Stromal cell of bone marrow (primary cell): ENCODE results near the gene CPSF4L.

Experiments used
- DNase-seq: peaks from one replicate; pipeline ENCODE4 v3.0.0-alpha.2; 2012; ENCODE audit warnings: low read depth

The CPSF4L gene

GRCh38 chr17:73289549-73290254, 28.0 kb upstream of the CPSF4L start:
- no peak for DNase-seq

- DNase-seq: no peak
Observed at GRCh38 chr17:73288534-73289302, 27.0 kb upstream of the CPSF4L start.

DNA sequence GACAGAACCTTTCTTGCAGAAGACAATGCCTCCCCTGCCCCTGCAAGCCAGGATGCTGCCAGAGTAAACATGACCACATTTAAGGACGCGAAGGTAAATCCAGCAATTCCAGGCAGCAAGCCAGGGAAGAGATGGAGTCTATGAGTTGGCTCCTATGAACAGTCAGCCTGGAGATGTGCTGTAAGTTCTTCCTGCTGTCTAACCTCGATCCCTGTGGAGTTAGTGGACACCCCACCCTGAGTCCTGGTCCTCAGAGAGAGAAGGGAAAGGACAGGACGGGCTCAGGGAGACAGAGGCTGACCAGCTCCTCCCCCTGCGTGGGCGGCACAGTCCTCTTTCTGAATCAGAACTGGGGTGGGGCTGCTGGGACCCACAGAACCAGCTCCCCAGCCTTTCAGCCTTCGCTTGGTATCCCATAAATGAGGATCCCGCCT, 25.2 kb upstream of the CPSF4L start:
- no peak for DNase-seq

- DNase-seq: no peak
Observed at GRCh38 chr17:73285916-73286862, 24.5 kb upstream of the CPSF4L start.

- no peak for DNase-seq
Observed at GRCh38 chr17:73285603-73285908, 23.9 kb upstream of the CPSF4L start.

- no peak for DNase-seq
Observed at GRCh38 chr17:73284906-73285602, 23.4 kb upstream of the CPSF4L start.

DNA sequence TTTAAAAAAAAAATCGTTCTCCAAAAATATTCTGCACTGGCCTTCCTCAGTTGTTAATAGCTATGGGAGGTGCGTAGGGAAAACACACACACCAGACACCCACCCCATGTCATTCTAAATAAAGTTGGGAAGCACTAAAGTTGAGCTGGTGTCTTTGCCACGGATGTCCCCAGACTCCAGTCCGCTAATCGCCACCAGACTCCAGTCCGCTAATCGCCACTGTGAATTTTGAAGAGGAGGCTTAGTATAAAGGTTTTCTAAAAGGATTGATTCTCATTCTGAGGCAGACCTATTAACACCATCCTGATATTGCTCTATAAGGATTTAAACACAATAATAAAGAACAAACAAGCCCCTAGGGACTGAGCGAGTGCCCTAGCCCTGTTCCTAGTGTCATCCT, 22.7 kb upstream of the CPSF4L start:
- DNase-seq: no peak

DNA sequence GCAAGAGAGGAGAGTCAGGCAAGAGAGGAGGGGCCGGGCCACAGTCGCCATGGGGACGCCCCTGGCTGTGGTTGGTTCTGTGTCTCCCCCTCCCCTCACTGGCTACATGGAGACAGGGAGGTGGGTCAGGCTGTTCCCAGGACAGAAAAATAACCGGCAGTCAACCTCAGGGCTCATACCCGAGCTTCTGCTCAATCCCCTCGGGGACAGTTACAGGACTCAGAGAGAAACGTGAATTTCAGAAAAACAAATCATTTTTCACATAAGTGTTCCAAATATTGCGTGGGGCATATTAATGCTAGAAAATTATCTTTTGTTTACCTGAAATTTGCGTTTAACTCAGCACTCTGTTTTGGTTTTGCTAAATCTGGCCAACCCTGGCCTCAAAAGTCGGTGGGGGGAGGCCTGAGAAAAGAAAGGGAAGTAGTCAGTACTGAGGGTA, 22.2 kb upstream of the CPSF4L start:
- no peak for DNase-seq

GRCh38 chr17:73283250-73283649, 21.6 kb upstream of the CPSF4L start:
- no peak for DNase-seq

DNA sequence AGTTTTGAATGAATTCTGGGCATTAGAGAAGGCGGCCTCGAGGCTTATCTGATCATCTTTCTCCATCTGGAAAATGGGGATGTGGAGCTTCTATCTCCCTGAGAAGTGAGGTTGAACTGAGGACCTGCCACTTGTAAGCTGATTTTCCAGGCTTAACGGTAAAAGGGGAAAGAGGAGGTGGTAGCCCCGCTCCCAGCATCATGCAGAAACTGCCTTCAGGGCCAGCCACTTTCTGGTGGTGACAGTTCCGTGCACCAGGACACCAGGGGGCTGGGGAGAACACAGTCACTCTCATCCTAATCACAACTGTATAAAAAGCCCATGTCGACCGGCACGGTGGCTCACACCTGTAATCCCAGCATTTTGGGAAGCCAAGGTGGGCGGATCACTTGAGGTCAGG, 20.9 kb upstream of the CPSF4L start:
- no peak for DNase-seq

- DNase-seq: no peak
Observed at GRCh38 chr17:73281928-73282327, 20.2 kb upstream of the CPSF4L start.

- no peak for DNase-seq
Observed at GRCh38 chr17:73280191-73280590, 18.5 kb upstream of the CPSF4L start.

- no peak for DNase-seq
Observed at GRCh38 chr17:73279704-73280103, 18.0 kb upstream of the CPSF4L start.

- DNase-seq: no peak
Observed at GRCh38 chr17:73278465-73279453, 17.1 kb upstream of the CPSF4L start.

DNA sequence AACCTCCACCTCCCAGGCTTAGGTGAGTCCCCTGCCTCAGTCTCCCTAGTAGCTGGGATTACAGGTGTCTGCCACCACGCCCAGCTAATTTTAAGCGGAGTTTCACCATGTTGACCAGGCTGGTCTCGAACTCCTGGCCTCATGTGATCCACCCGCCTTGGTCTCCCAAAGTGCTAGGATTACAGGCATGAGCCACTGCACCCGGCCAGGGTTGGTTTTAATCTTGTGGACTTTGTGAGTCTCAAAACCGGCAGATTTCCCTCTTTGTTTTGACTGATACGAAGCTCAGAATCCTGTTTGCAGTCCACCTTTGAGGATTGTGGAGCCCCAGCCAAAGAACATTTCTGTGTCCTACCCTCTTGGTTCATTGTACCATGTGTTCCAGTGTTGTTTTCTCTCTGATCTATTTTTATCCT, 16.4 kb upstream of the CPSF4L start:
- no peak for DNase-seq

- DNase-seq: no peak
Observed at GRCh38 chr17:73274490-73274889, 12.8 kb upstream of the CPSF4L start.

DNA sequence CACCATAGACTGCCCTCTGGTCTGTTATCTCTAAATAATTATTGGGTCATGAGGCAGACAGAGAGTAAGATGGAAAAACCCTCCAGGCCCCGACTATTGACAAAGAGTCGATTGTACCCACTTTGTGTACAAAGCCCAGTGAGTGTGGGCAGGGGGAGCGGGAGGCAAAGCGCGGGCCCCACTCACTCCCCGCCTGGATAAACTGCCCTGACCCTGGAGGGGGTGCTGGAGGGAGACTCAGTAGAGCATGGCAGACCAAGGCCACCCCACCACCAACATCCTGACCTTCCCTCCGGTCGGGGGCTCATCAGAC, 11.2 kb upstream of the CPSF4L start:
- no peak for DNase-seq

- no peak for DNase-seq
Observed at GRCh38 chr17:73271072-73271471, 9.4 kb upstream of the CPSF4L start.

GRCh38 chr17:73269791-73270190, 8.1 kb upstream of the CPSF4L start:
- DNase-seq: no peak

DNA sequence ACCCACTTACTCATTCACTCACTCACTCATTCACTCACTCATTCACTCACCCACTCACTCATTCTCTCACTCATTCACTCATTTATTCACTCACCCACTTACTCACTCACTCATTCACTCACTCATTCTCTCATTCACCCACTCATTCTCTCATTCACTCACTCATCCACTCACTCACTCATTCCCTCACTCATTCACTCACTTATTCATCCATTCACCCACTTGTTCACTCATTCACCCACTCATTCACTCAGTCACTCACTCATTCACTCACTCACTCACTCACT, 7.6 kb upstream of the CPSF4L start:
- DNase-seq: no peak
